Measurements from ENCODE around the gene HKDC1.

The HKDC1 gene

GRCh38 chr10:69211524-69211923, 8.6 kb upstream of the HKDC1 start:
- no peak overlapping the region for H3K27ac ChIP-seq (ENCODE audit: extremely low read depth, low read depth, low read length)
- 0 out of 2 replicates have a peak, but pooled peaks cover 7% of the 10 kb centered on the region for H3K4me1 ChIP-seq (ENCODE audit: control insufficient read depth, insufficient read depth, low read length)
- peak; percentile 47; the same call in 1 of the 2 replicates for TF ChIP-seq GFI1B (tag by site-specific recombination; IDR thresholded peaks at IDR 0.05)
- no peak for TF ChIP-seq ZBTB6 (tag by site-specific recombination; IDR thresholded peaks at IDR 0.05)
- peak; percentile 91 for TF ChIP-seq WT1 (tag by site-specific recombination; IDR thresholded peaks at IDR 0.05)
- TF ChIP-seq ZNF785 (tag by site-specific recombination; IDR thresholded peaks at IDR 0.05): no peak
- no peak for TF ChIP-seq BCL11A (tag by site-specific recombination; IDR thresholded peaks at IDR 0.05; ENCODE audit: low read depth)
- TF ChIP-seq ZNF184 (tag by site-specific recombination; IDR thresholded peaks at IDR 0.05): 0 out of 2 replicates have a peak, but pooled peaks have one; percentile 42
- TF ChIP-seq ELK4 (IDR thresholded peaks at IDR 0.05; ENCODE audit: borderline replicate concordance, low read depth, low read length): no peak
- TF ChIP-seq ZNF639 (tag by site-specific recombination; IDR thresholded peaks at IDR 0.05): peak; percentile 39; the same call in 1 of the 2 replicates
- TF ChIP-seq SP7 (tag by site-specific recombination; IDR thresholded peaks at IDR 0.05): peak; percentile 98
- TF ChIP-seq ZNF629 (tag by site-specific recombination; IDR thresholded peaks at IDR 0.05): peak; percentile 68; the same call in 1 of the 2 replicates
- no peak for TF ChIP-seq TCF7L2 (IDR thresholded peaks at IDR 0.05; ENCODE audit: borderline replicate concordance, low read depth, low read length)
- TF ChIP-seq HIC1 (tag by site-specific recombination; IDR thresholded peaks at IDR 0.05): peak; percentile 50; the same call in 1 of the 2 replicates
- TF ChIP-seq ZNF138 (tag by site-specific recombination; IDR thresholded peaks at IDR 0.05; ENCODE audit: borderline replicate concordance): no peak
- 0 out of 2 replicates have a peak, but pooled peaks have one; percentile 23 for TF ChIP-seq SP3 (tag by site-specific recombination; IDR thresholded peaks at IDR 0.05)
- no peak for TF ChIP-seq INSM2 (tag by site-specific recombination; IDR thresholded peaks at IDR 0.05)
- TF ChIP-seq ZSCAN5A (tag by site-specific recombination; IDR thresholded peaks at IDR 0.05): no peak
- no peak for TF ChIP-seq SP2 (tag by site-specific recombination; IDR thresholded peaks at IDR 0.05)
- TF ChIP-seq KLF1 (tag by site-specific recombination; IDR thresholded peaks at IDR 0.05): no peak
- no peak for TF ChIP-seq ATF2 (tag by site-specific recombination; IDR thresholded peaks at IDR 0.05; ENCODE audit: low read depth)
- TF ChIP-seq ZNF558 (tag by site-specific recombination; IDR thresholded peaks at IDR 0.05): no peak
- TF ChIP-seq ZBTB48 (tag by site-specific recombination; IDR thresholded peaks at IDR 0.05): no peak
- peaks cover 10 to 26% of the 10 kb centered on the region in 2 experiments for H3K36me3 ChIP-seq (ENCODE audit: control insufficient read depth in 2 of 2, insufficient read depth in 1 of 2, low read length in 2 of 2)
- ChIA-PET POLR2A (no interaction called here), CTCF (interaction anchor here (0.6 to 1.1 kb wide), 6 partner anchors 10 to 201 kb away, joined by 3 to 5 read pairs (median 3); no protein-coding TSS in a partner anchor)
- H3K9me3 ChIP-seq (ENCODE audit: control insufficient read depth, insufficient read depth, low read depth, low read length): no peaks in the 10 kb centered on the region
- no peak overlapping the region for H3K4me3 ChIP-seq (ENCODE audit: low read depth, low read length)
